Fibroblast of mammary gland (primary cell): Measurements from ENCODE around the gene PI4KA.
A peak's percentile ranks its signal among the peaks of the same experiment; 100 is the strongest.

Experiments used
- DNase-seq: peaks from one replicate; pipeline ENCODE4 v3.0.0-alpha.2; 2010; ENCODE audit warnings: low read depth
- H3K4me3 ChIP-seq: 2 replicates; pipeline ENCODE4 v1.5.1; 2011; ENCODE audit warnings: low read depth, mild to moderate bottlenecking, low read length, moderate library complexity; ENCODE audit not compliant: control insufficient read depth
- TF ChIP-seq, protein P1 (sequence below): conservative IDR thresholded peaks from 2 replicates; pipeline ENCODE4 v1.5.1; 2011; ENCODE audit warnings: low read depth, low read length, inconsistent platforms; ENCODE audit not compliant: control insufficient read depth, insufficient read depth

The PI4KA gene

DNA sequence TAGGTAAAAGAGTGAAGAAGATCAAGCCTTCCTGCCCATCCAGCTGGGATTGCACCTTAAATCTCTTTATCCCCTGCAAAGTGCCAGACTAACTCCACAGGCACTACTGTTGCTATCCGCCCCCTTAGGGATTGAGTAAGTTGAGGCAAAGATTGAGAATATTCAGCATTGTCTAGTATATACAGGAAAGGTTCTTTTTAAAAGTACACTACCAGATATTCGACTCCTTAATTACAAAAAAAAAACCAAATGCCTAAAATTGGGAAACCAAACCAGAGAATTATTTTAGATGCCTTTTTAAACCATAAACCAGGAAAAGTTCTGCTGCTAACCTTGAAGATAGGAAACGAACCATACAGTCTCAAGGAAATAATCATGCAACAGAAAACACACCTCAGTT lies 73.2 kb downstream of the PI4KA start:
- DNase-seq: no peak
- TF ChIP-seq, protein P1, sequence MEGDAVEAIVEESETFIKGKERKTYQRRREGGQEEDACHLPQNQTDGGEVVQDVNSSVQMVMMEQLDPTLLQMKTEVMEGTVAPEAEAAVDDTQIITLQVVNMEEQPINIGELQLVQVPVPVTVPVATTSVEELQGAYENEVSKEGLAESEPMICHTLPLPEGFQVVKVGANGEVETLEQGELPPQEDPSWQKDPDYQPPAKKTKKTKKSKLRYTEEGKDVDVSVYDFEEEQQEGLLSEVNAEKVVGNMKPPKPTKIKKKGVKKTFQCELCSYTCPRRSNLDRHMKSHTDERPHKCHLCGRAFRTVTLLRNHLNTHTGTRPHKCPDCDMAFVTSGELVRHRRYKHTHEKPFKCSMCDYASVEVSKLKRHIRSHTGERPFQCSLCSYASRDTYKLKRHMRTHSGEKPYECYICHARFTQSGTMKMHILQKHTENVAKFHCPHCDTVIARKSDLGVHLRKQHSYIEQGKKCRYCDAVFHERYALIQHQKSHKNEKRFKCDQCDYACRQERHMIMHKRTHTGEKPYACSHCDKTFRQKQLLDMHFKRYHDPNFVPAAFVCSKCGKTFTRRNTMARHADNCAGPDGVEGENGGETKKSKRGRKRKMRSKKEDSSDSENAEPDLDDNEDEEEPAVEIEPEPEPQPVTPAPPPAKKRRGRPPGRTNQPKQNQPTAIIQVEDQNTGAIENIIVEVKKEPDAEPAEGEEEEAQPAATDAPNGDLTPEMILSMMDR: no peak
- H3K4me3 ChIP-seq: no peak overlapping the region

DNA sequence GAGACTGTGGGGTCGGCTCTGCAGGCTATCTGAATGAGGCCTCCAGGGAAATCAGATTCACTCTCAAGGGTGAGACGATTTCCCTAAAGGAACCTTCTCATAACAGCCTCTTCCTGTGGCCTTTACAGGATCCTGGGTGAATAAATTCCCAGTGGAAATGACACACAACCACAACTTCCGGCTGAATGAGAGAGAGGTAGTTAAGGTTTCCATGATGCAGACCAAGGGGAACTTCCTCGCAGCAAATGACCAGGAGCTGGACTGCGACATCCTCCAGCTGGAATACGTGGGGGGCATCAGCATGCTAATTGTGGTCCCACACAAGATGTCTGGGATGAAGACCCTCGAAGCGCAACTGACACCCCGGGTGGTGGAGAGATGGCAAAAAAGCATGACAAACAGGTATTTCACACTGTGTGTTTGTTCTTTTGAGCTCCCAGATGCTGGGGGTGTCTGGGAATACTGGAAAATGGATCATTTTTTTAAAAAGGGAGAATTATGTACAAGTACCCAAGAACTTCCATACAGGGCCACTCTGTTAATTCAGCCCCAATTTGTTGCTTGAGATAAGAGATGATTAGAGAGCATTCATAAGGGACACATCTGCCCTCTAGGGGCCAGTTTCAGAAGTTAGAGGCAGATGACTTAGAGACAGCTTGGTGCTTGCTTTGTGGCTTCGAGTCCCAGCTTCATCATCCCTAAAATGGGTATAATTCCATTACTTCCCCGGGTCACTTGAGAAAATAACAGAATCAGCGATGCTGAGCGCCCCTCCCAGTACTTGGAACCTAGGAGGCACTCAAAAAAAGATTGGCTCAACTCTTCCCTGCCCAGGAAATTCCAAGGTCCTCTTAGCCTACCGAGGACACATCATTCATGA lies 74.5 kb downstream of the PI4KA start:
- peak; percentile 79 for DNase-seq
- H3K4me3 ChIP-seq: no peak overlapping the region
- TF ChIP-seq, protein P1: peak; percentile 83

DNA sequence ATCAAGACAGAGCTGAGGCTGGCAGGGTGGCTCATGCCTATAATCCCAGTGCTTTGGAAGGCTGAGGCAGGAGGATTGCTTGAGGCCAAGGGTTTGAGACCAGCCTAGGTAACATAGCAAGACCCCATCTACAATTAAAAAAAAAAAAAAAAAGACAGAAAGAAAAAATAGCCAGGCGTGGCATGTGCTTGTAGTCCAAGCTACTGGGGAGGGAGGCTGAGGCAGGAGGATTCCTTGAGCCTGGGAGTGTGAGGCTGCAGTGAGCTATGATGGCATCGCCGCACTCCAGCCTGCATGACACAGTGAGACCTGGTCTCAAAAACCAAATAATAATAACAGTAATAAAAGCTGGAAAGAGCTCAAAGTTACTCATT lies 75.3 kb downstream of the PI4KA start:
- TF ChIP-seq, protein P1: no peak
- H3K4me3 ChIP-seq: no peak overlapping the region
- DNase-seq: no peak

DNA sequence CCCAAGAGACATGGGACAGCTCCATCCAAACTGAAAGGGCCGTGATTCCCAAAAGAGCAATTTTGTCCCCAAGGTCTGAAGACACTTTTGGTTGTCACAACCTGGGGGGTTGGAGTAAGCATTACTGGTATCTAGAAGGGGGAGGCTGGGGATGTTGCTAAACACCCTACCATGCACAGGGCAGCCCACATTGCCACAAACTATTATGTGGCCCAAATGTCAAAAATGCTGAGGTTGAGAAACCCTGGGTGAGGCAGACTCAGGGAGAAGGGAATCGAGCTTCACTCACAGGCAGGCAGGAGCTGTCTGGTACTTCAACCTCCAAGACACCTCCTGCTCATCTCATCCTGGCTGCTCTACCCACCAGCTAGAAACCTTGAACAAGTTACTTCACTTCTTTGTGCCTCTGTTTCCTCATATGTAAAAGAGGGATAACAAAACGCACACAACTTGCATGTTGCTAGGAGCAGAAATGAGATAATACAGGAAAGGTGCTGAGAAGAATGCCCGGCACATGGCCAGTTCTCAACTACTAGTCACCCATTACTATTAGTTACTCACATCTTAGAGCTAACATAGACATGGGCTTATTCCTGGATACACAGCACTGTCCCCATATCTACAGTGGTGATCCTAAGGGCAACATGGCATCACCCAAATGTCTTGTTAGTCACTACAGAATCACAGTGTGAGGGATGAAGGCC lies 75.9 kb downstream of the PI4KA start:
- H3K4me3 ChIP-seq: no peak overlapping the region
- TF ChIP-seq, protein P1: no peak
- DNase-seq: no peak

DNA sequence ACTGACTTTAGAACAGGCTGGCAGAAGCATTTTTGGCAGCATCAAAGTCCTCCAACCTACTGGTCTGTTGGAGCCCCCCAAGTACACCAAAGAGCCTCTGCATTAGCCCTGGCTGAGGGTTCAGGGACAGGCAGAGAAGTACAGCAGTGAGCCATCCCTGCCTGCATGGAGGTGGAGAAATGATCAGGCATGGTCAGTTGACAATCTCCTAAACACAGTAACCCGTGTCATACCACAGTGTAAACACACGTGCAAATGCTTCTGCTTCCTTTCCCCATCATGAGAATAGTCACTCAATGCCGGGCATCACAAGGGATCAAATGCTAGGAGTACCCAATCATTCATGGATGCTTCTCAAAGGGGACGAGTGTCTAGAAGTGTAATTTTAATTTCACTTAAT lies 76.5 kb downstream of the PI4KA start:
- no peak for DNase-seq
- no peak overlapping the region for H3K4me3 ChIP-seq
- TF ChIP-seq, protein P1: no peak

DNA sequence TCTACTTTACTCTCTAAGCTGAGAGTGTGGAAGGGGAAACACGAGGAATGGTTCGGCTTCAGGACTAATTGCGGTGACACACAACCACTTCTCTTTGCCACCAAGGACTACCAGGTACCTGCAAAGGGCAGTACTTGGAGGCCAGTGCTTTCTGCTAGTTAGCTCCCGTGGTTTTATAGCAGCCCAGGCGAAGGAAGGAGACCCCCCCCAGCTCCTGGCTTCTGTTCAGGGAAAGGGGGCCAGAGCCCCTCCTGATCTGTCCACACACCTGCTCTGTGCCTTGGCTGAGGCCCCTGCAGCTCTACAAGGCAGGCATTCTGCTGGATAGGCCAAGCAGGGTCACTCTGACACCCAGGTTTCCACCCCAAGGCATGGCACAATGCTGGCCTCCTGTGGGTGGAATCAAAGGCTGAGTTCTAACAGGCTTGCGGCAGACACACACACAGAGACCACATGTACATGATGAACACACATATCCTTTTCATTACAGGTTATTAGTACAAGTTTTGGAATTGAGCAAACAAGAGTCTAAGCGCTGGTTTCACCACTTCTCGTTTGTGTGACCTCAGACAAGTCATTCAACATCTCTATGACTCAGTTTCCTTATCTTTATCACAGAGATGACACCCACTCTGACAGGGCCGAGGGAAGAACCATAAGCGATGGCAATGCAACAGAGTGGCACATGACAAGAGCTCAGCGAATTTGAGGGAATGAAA lies 77.2 kb downstream of the PI4KA start:
- DNase-seq: peak; percentile 49

More for the DNA sequence above, 77.2 kb downstream of the PI4KA start:
- no peak overlapping the region for H3K4me3 ChIP-seq
- TF ChIP-seq, protein P1: no peak
